Mesenchymal stem cell (in vitro differentiated cells and primary cell): ENCODE results near the gene MYCBPAP.
A peak's percentile ranks its signal among the peaks of the same experiment; 100 is the strongest.
"Not testable (repeated sequence)": the region's sequence is repeated elsewhere in the genome, so short reads cannot be mapped to it uniquely, and the experiment has no call there.

Source experiments
- DNase-seq: peaks from one replicate; pipeline ENCODE4 v3.0.0-alpha.2; 2013
- H2AFZ ChIP-seq: one replicate; pipeline ENCODE4 v1.6.1; 2013; ENCODE audit warnings: low read depth, mild to moderate bottlenecking, control low read depth, inconsistent platforms, low read length, moderate library complexity
- H2AK5ac ChIP-seq: 2 replicates; pipeline ENCODE4 v1.6.1; 2013; ENCODE audit warnings: low read length, moderate library complexity, mild to moderate bottlenecking, inconsistent platforms; ENCODE audit not compliant: severe bottlenecking
- H2BK120ac ChIP-seq: one replicate; pipeline ENCODE4 v1.6.1; 2013; ENCODE audit warnings: low read depth, mild to moderate bottlenecking, inconsistent platforms, low read length, moderate library complexity
- H2BK12ac ChIP-seq, 2 experiments: one replicate each; pipeline ENCODE4 v1.6.1; 2013; ENCODE audit warnings: inconsistent platforms in 2 of 2, low read length in 2 of 2, mild to moderate bottlenecking in 2 of 2, moderate library complexity in 2 of 2, control low read depth in 1 of 2
- H2BK15ac ChIP-seq: one replicate; pipeline ENCODE4 v1.6.1; 2013; ENCODE audit warnings: mild to moderate bottlenecking, low read depth, inconsistent platforms; ENCODE audit not compliant: poor library complexity, severe bottlenecking
- H2BK5ac ChIP-seq: 2 replicates; pipeline ENCODE4 v1.6.1; 2013; ENCODE audit warnings: low read depth, mild to moderate bottlenecking, low read length, control low read depth, inconsistent platforms; ENCODE audit not compliant: poor library complexity, severe bottlenecking
- H3K14ac ChIP-seq, 2 experiments: one replicate each; pipeline ENCODE4 v1.6.1; 2013; ENCODE audit warnings: inconsistent platforms in 2 of 2, low read length in 2 of 2, control low read depth in 1 of 2, mild to moderate bottlenecking in 1 of 2, moderate library complexity in 1 of 2
- H3K18ac ChIP-seq, 2 experiments: one replicate each; pipeline ENCODE4 v1.6.1; 2013; ENCODE audit warnings: inconsistent platforms in 2 of 2, low read length in 2 of 2, control low read depth in 1 of 2, low read depth in 1 of 2, mild to moderate bottlenecking in 1 of 2
- H3K23ac ChIP-seq, 2 experiments: one replicate each; pipeline ENCODE4 v1.6.1; 2013; ENCODE audit warnings: inconsistent platforms in 2 of 2, low read length in 2 of 2, mild to moderate bottlenecking in 2 of 2, moderate library complexity in 2 of 2, control low read depth in 1 of 2
- H3K27ac ChIP-seq: 2 replicates; pipeline ENCODE4 v1.5.1; 2013; ENCODE audit warnings: mild to moderate bottlenecking, moderate library complexity, low read length, control low read depth, inconsistent platforms; ENCODE audit not compliant: poor library complexity, severe bottlenecking
- H3K27me3 ChIP-seq, 2 experiments: 2 replicates each; pipeline versions ENCODE4 v1.6.1 to v1.7.0; 2013; ENCODE audit warnings: low read length in 2 of 2, mild to moderate bottlenecking in 2 of 2, moderate library complexity in 2 of 2, control low read depth in 1 of 2, inconsistent platforms in 1 of 2; ENCODE audit not compliant: control insufficient read depth in 1 of 2, insufficient read depth in 1 of 2
- H3K36me3 ChIP-seq, 2 experiments: 2 replicates each; pipeline versions ENCODE4 v1.6.1 to v1.7.0; 2013; ENCODE audit warnings: low read length in 2 of 2, control low read depth in 1 of 2, inconsistent platforms in 1 of 2, low read depth in 1 of 2, mild to moderate bottlenecking in 1 of 2; ENCODE audit not compliant: insufficient read depth in 2 of 2, control insufficient read depth in 1 of 2
- H3K4ac ChIP-seq, 2 experiments: one replicate each; pipeline ENCODE4 v1.6.1; 2013; ENCODE audit warnings: inconsistent platforms in 2 of 2, low read length in 2 of 2, mild to moderate bottlenecking in 2 of 2, moderate library complexity in 2 of 2, control low read depth in 1 of 2, low read depth in 1 of 2
- H3K4me1 ChIP-seq: 2 replicates; pipeline ENCODE4 v1.6.1; 2013; ENCODE audit warnings: low read depth, low read length, control low read depth; ENCODE audit not compliant: control insufficient read depth, insufficient read depth
- H3K4me2 ChIP-seq: 2 replicates; pipeline ENCODE4 v1.6.1; 2013; ENCODE audit warnings: low read length, mild to moderate bottlenecking, inconsistent platforms; ENCODE audit not compliant: poor library complexity, severe bottlenecking
- H3K4me3 ChIP-seq, 2 experiments: 2 replicates each; pipeline versions ENCODE4 v1.5.1 to v1.7.0; 2013; ENCODE audit warnings: low read length in 2 of 2, mild to moderate bottlenecking in 2 of 2, control low read depth in 1 of 2, low read depth in 1 of 2; ENCODE audit not compliant: insufficient read depth in 1 of 2
- H3K79me1 ChIP-seq: replicated peaks from 2 replicates; pipeline ENCODE4 v1.6.1; 2013; ENCODE audit warnings: mild to moderate bottlenecking, control low read depth, low read length, inconsistent platforms; ENCODE audit not compliant: poor library complexity, severe bottlenecking
- H3K9ac ChIP-seq: 2 replicates; pipeline ENCODE4 v1.7.0; 2013; ENCODE audit warnings: mild to moderate bottlenecking, low read length, moderate library complexity
- H3K9me3 ChIP-seq: 2 replicates; pipeline ENCODE4 v1.7.0; 2013; ENCODE audit warnings: mild to moderate bottlenecking, low read length; ENCODE audit not compliant: control insufficient read depth
- H4K8ac ChIP-seq: one replicate; pipeline ENCODE4 v1.6.1; 2013; ENCODE audit warnings: inconsistent platforms, mild to moderate bottlenecking, low read length, moderate library complexity
- H4K91ac ChIP-seq: one replicate; pipeline ENCODE4 v1.6.1; 2013; ENCODE audit warnings: mild to moderate bottlenecking, low read length, inconsistent platforms
- WGBS: methylation state at CpG from one replicate; pipeline ENCODE4 v1.1.7; 2013; ENCODE audit warnings: mixed read lengths; 5-methylcytosine and 5-hydroxymethylcytosine counted together

The MYCBPAP gene

DNA sequence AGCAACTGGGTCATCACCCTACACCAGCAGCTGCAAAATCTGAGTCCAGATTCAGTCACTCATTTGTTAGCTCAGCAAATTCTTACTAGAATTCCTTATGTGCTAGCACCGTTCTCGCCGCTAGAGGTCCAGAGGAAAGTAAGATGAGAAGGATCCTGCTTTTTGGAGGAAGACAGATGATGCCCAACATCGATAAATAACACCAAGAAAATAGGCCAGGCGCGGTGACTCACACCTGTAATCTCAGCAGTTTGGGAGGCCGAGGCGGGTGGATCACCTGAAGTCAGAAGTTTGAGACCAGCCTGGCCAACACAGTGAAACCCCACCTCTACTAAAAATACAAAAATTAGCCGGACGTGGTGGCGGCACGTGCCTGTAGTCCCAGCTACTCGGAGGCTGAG is 35.5 kb upstream of the MYCBPAP start:
- peaks cover 8 to 36% of the 10 kb centered on the region in 2 experiments for H3K36me3 ChIP-seq
- peak; percentile 19 for DNase-seq
- H3K4me2 ChIP-seq, H2AK5ac ChIP-seq, H3K27ac ChIP-seq, H3K79me1 ChIP-seq, H2AFZ ChIP-seq, H2BK5ac ChIP-seq, H2BK120ac ChIP-seq, H3K9me3 ChIP-seq, H3K4me3 ChIP-seq, H3K9ac ChIP-seq, H4K8ac ChIP-seq, H3K18ac ChIP-seq, H4K91ac ChIP-seq, H3K14ac ChIP-seq, H3K4ac ChIP-seq, H3K23ac ChIP-seq, H2BK12ac ChIP-seq, H2BK15ac ChIP-seq: not testable (repeated sequence)
- 87% methylated on average over 12 of the region's 13 CpGs for WGBS
- peaks cover 17% of the 10 kb centered on the region for H3K4me1 ChIP-seq
- H3K27me3 ChIP-seq = peaks cover 26 to 29% of the 10 kb centered on the region in 2 experiments

DNA sequence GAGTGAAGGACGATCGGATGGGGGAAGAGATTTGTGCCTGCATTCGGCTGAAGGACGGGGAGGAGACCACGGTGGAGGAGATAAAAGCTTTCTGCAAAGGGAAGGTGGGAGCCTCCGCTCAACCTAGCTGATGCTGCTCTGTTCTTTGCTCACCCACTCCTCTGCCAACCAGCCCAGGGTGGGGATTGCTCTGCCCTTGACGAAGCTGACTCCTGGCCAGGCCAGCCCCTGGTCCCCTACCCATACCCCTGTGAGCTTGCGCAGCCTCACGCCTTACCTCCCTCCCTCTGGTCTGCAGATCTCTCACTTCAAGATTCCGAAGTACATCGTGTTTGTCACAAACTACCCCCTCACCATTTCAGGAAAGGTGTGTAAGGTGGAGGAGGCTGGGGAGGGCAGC is 34.3 kb upstream of the MYCBPAP start:
- H3K36me3 ChIP-seq = peaks cover 8 to 27% of the 10 kb centered on the region in 2 experiments
- H3K4me1 ChIP-seq = peaks cover 12% of the 10 kb centered on the region
- peaks cover 17% of the 10 kb centered on the region in 2 experiments for H3K27me3 ChIP-seq
- 80% methylated on average over 9 of the region's 11 CpGs for WGBS
- no peak overlapping the region for H3K4ac ChIP-seq
- H4K91ac ChIP-seq = no peak overlapping the region
- no peak overlapping the region for H2BK120ac ChIP-seq
- no peak overlapping the region for H3K23ac ChIP-seq
- no peak overlapping the region for H2BK5ac ChIP-seq
- no peak overlapping the region for H3K14ac ChIP-seq
- no peak overlapping the region for H3K27ac ChIP-seq
- no peak overlapping the region for H2BK15ac ChIP-seq
- no peak for DNase-seq
- no peak overlapping the region for H4K8ac ChIP-seq
- H3K4me2 ChIP-seq = no peak overlapping the region
- H2BK12ac ChIP-seq = no peak overlapping the region
- H3K4me3 ChIP-seq = no peak overlapping the region
- no peak overlapping the region for H3K18ac ChIP-seq
- H2AK5ac ChIP-seq = no peak overlapping the region
- no peak overlapping the region for H2AFZ ChIP-seq
- no peak overlapping the region for H3K9ac ChIP-seq
- H3K9me3 ChIP-seq = no peaks in the 10 kb centered on the region
- H3K79me1 ChIP-seq = no peaks in the 10 kb centered on the region

DNA sequence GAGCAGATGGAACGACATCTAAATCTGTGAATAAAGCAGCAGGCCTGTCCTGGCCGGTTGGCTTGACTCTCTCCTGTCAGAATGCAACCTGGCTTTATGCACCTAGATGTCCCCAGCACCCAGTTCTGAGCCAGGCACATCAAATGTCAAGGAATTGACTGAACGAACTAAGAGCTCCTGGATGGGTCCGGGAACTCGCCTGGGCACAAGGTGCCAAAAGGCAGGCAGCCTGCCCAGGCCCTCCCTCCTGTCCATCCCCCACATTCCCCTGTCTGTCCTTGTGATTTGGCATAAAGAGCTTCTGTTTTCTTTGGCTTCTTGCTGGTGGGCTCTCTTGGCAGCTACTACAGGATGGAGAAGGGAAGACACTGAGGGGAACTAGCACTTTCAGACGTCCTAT is 33.7 kb upstream of the MYCBPAP start:
- Histone ChIP-seq H3K4me3 (no peak overlapping the region), H3K4me1 (peaks cover 8% of the 10 kb centered on the region), H3K4me2 (no peak overlapping the region), H3K36me3 (peaks cover 8 to 28% of the 10 kb centered on the region in 2 experiments), H3K79me1 (no peaks in the 10 kb centered on the region), H3K9me3 (no peaks in the 10 kb centered on the region), H3K27ac (no peak overlapping the region), H2BK5ac (no peak overlapping the region), H3K23ac (no peak overlapping the region), H2BK120ac (no peak overlapping the region), H2AK5ac (no peak overlapping the region), H2BK15ac (no peak overlapping the region), H2BK12ac (no peak overlapping the region), H3K14ac (no peak overlapping the region), H3K9ac (no peak overlapping the region), H3K4ac (no peak overlapping the region), H4K91ac (no peak overlapping the region), H3K27me3 (peaks cover 11 to 15% of the 10 kb centered on the region in 2 experiments), H4K8ac (no peak overlapping the region), H3K18ac (no peak overlapping the region), H2AFZ (no peak overlapping the region)
- 79% methylated on average over 6 of the region's 6 CpGs for WGBS
- no peak for DNase-seq

DNA sequence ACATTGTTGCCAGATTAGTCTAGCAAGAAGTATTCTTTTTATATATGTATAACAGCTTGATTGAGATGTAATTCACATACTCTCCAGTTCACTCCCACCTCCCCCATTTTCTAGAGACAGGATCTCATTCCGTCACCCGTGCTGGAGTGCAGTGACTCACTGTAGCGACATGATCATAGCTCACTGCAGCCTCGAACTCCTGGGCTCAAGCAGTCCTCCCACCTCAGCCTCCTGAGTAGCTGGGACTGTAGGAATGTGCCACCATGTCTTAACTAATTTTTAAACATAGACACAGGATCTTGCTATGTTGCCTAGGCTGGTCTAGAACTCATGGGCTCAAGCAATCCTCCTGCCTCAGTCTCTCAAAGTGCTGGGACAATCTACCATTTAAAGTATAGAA is 32.9 kb upstream of the MYCBPAP start:
- no peak overlapping the region for H3K9ac ChIP-seq
- no peak overlapping the region for H3K18ac ChIP-seq
- no peak overlapping the region for H3K27ac ChIP-seq
- no peaks in the 10 kb centered on the region for H3K9me3 ChIP-seq
- H4K91ac ChIP-seq = no peak overlapping the region
- no peak overlapping the region for H2BK12ac ChIP-seq
- H2BK120ac ChIP-seq = no peak overlapping the region
- H3K79me1 ChIP-seq = peaks cover 8% of the 10 kb centered on the region
- peaks cover 12 to 33% of the 10 kb centered on the region in 2 experiments for H3K36me3 ChIP-seq
- no peak overlapping the region for H3K4me3 ChIP-seq
- no peak overlapping the region for H4K8ac ChIP-seq
- DNase-seq = no peak
- WGBS = 93% methylated on average over 4 of the region's 4 CpGs
- no peak overlapping the region for H2BK5ac ChIP-seq
- H3K23ac ChIP-seq = no peak overlapping the region
- no peak overlapping the region for H2AK5ac ChIP-seq
- H3K4ac ChIP-seq = no peak overlapping the region
- no peak overlapping the region for H2AFZ ChIP-seq
- H3K14ac ChIP-seq = no peak overlapping the region
- no peak overlapping the region for H2BK15ac ChIP-seq
- peaks cover 3 to 10% of the 10 kb centered on the region in 2 experiments for H3K27me3 ChIP-seq
- H3K4me1 ChIP-seq = peaks cover 12% of the 10 kb centered on the region
- H3K4me2 ChIP-seq = no peak overlapping the region
